PC-3 (cell line): ENCODE measurements around the gene SUN1. TPM values are rescaled to one million over a fixed set of nuclear protein-coding genes. Genes with fewer than 3 reads are reported as not detected.

ENCODE experiments used
- ATAC-seq: fragments of 200-7000 bp; cut with Tn5 transposase; 2 replicates; pipeline ENCODE4 v1.9.1; 2020; ENCODE audit warnings: mild to moderate bottlenecking, moderate library complexity
- BruUV-seq: library from RNA; stranded (reverse); fragments of 400-500 nt; replicated peaks from 2 replicates; lab custom pipeline; 2021; lab: Mats Ljungman, UMichigan
- CTCF ChIA-PET: fragments of 300-600 bp; sonication (Branson Sonifier 250); formaldehyde crosslinking; loops from one replicate; lab custom pipeline; 2022; ENCODE audit warnings: antibody characterized with exemption; lab: Charles Lee
- POLR2A ChIA-PET: fragments of 300-600 bp; sonication (Branson Sonifier 250); formaldehyde crosslinking; loops from one replicate; lab custom pipeline; 2022; ENCODE audit warnings: antibody characterized with exemption; ENCODE audit not compliant: unreplicated experiment; lab: Charles Lee
- DNase-seq: peaks from one replicate; pipeline ENCODE4 v3.0.0-alpha.2; 2015
- H2AFZ ChIP-seq: fragments of 300-600 bp; sonication (generic); 2 replicates; pipeline ENCODE4 v1.6.0; 2016; ENCODE audit warnings: antibody characterized with exemption, low read length
- H3F3A ChIP-seq: fragments of 300-600 bp; sonication (generic); one replicate; pipeline ENCODE4 v1.6.0; 2017; ENCODE audit warnings: antibody characterized with exemption, low read length, control low read depth, mild to moderate bottlenecking; ENCODE audit not compliant: unreplicated experiment
- H3K27ac ChIP-seq: fragments of 300-600 bp; sonication (generic); 2 replicates; pipeline ENCODE4 v1.5.1; 2016; ENCODE audit warnings: mild to moderate bottlenecking, low read length
- H3K27me3 ChIP-seq: fragments of 300-600 bp; sonication (generic); 2 replicates; pipeline ENCODE4 v1.6.1; 2016; ENCODE audit warnings: low read length, mixed read lengths
- H3K36me3 ChIP-seq: fragments of 300-600 bp; sonication (generic); 2 replicates; pipeline ENCODE4 v1.6.1; 2016; ENCODE audit warnings: low read depth, mixed run types, low read length, mixed read lengths
- H3K4me1 ChIP-seq: fragments of 300-600 bp; sonication (generic); 2 replicates; pipeline ENCODE4 v1.5.1; 2016; ENCODE audit warnings: low read length; ENCODE audit not compliant: insufficient read depth
- H3K4me2 ChIP-seq: fragments of 300-600 bp; sonication (generic); 2 replicates; pipeline ENCODE4 v1.6.0; 2016; ENCODE audit warnings: low read length
- H3K4me3 ChIP-seq: fragments of 300-600 bp; sonication (generic); 2 replicates; pipeline ENCODE4 v1.5.1; 2016; ENCODE audit warnings: mild to moderate bottlenecking, low read length, mixed read lengths
- H3K79me2 ChIP-seq: fragments of 300-600 bp; sonication (generic); 2 replicates; pipeline ENCODE4 v1.6.1; 2017; ENCODE audit warnings: low read length, mixed read lengths
- H3K9ac ChIP-seq: fragments of 300-600 bp; sonication (generic); 2 replicates; pipeline ENCODE4 v1.6.0; 2016; ENCODE audit warnings: mild to moderate bottlenecking, low read length
- H3K9me2 ChIP-seq: fragments of 300-600 bp; sonication (generic); replicated peaks from 2 replicates; pipeline ENCODE4 v1.6.1; 2016; ENCODE audit warnings: mixed run types, low read length, mixed read lengths
- H3K9me3 ChIP-seq: fragments of 300-600 bp; sonication (generic); 2 replicates; pipeline ENCODE4 v1.6.1; 2016; ENCODE audit warnings: low read length, mixed read lengths
- H4K20me1 ChIP-seq: fragments of 300-600 bp; sonication (generic); 2 replicates; pipeline ENCODE4 v1.6.1; 2016; ENCODE audit warnings: low read length, mixed read lengths
- CTCF ChIP-seq: fragments of 300-600 bp; sonication (generic); conservative IDR thresholded peaks from 2 replicates; pipeline ENCODE4 v1.5.1; 2017; ENCODE audit warnings: antibody characterized with exemption, low read depth, mild to moderate bottlenecking, low read length
- EZH2 ChIP-seq: fragments of 300-600 bp; sonication (generic); IDR thresholded peaks from one replicate; pipeline ENCODE4 v1.6.1; 2017; ENCODE audit warnings: antibody characterized with exemption, mild to moderate bottlenecking, low read length; ENCODE audit not compliant: unreplicated experiment
- EZH2phosphoT487 ChIP-seq: fragments of 300-600 bp; sonication (generic); IDR thresholded peaks from 2 replicates; pipeline ENCODE4 v1.6.1; 2018; ENCODE audit warnings: mild to moderate bottlenecking, antibody characterized with exemption, low read length, borderline replicate concordance
- intact Hi-C: fragments of 100-400 bp; cut with micrococcal nuclease; formaldehyde crosslinking; loops from 2 replicates; pipeline ENCODE4 v1.9.0; 2023
- total RNA-seq: library from RNA; depleted of rRNA; stranded (reverse); fragments of >200 nt; gene quantifications from 2 replicates; pipeline ENCODE4 v1.2.3, GENCODE V29; 2014

Gene SUN1
- total RNA-seq, 1 experiment from 2014 or later = 92.5 TPM

- ATAC-seq = no peak
- H3F3A ChIP-seq = no peaks in the 10 kb centered on the region
- POLR2A ChIA-PET = interaction anchor here (0.6 kb wide), 1 partner anchor 285 kb away, joined by 7 read pairs; no protein-coding TSS in a partner anchor
- CTCF ChIA-PET = interaction anchor here (0.6 kb wide), 1 partner anchor 137 kb away, joined by 3 read pairs; the partner anchor contains the start of gene GPR146
- no peaks in the 10 kb centered on the region for H4K20me1 ChIP-seq
- no peak overlapping the region for H3K27ac ChIP-seq
- no peaks in the 10 kb centered on the region for H3K9me2 ChIP-seq
- no peak overlapping the region for H3K4me2 ChIP-seq
- intact Hi-C loops = no loop called here
- no peak for DNase-seq
- H3K79me2 ChIP-seq = no peaks in the 10 kb centered on the region
- no peak overlapping the region for H3K4me3 ChIP-seq
- TF ChIP-seq EZH2phosphoT487 (no peak), EZH2 (no peak), CTCF (no peak)
- H3K9me3 ChIP-seq = no peaks in the 10 kb centered on the region
- no peak overlapping the region for H2AFZ ChIP-seq
- no peak overlapping the region for H3K9ac ChIP-seq
- peaks cover 4% of the 10 kb centered on the region; the same call in 1 of the 2 replicates for H3K27me3 ChIP-seq
- H3K36me3 ChIP-seq = no peaks in the 10 kb centered on the region
- BruUV-seq = no TSS peak
- H3K4me1 ChIP-seq = peaks cover 7% of the 10 kb centered on the region; the same call in 1 of the 2 replicates
Measured at GRCh38 chr7:907158-907980, 75.1 kb downstream of the SUN1 start.

- no peaks in the 10 kb centered on the region for H3K79me2 ChIP-seq
- ChIA-PET CTCF (interaction anchor here (0.6 kb wide), 1 partner anchor 46 kb away, joined by 3 read pairs; no protein-coding TSS in a partner anchor), POLR2A (interaction anchor here (0.6 kb wide), 1 partner anchor 83 kb away, joined by 17 read pairs; no protein-coding TSS in a partner anchor)
- DNase-seq (no peak), ATAC-seq (no peak)
- H3K4me1 ChIP-seq = peaks cover 7% of the 10 kb centered on the region; the same call in 1 of the 2 replicates
- no peaks in the 10 kb centered on the region for H4K20me1 ChIP-seq
- TF ChIP-seq CTCF = no peak
- no peak for TF ChIP-seq EZH2
- no peak for TF ChIP-seq EZH2phosphoT487
- H3K4me2 ChIP-seq = no peak overlapping the region
- BruUV-seq = no TSS peak
- H3K36me3 ChIP-seq = no peaks in the 10 kb centered on the region
- H3K9me2 ChIP-seq = no peaks in the 10 kb centered on the region
- intact Hi-C loops = no loop called here
- H3K9me3 ChIP-seq = no peaks in the 10 kb centered on the region
- no peak overlapping the region for H3K4me3 ChIP-seq
- no peak overlapping the region for H3K9ac ChIP-seq
- H3K27me3 ChIP-seq = peaks cover 4% of the 10 kb centered on the region; the same call in 1 of the 2 replicates
- H3F3A ChIP-seq = no peaks in the 10 kb centered on the region
- no peak overlapping the region for H3K27ac ChIP-seq
- H2AFZ ChIP-seq = no peak overlapping the region
Measured at GRCh38 chr7:908159-908581, 75.9 kb downstream of the SUN1 start.
